Mucosa of stomach (tissue), 1 donor: ENCODE results near the gene GNG14.
"Not testable (repeated sequence)": the region's sequence is repeated elsewhere in the genome, so short reads cannot be mapped to it uniquely, and the experiment has no call there.

Experiments used
- H3K27me3 ChIP-seq: one replicate; pipeline ENCODE4 v1.7.0; 2013; ENCODE audit warnings: mild to moderate bottlenecking, low read length; ENCODE audit not compliant: control insufficient read depth, insufficient read depth
- H3K36me3 ChIP-seq: one replicate; pipeline ENCODE4 v1.7.0; 2013; ENCODE audit warnings: low read length; ENCODE audit not compliant: control insufficient read depth, insufficient read depth
- H3K4me1 ChIP-seq: one replicate; pipeline ENCODE4 v1.7.0; 2013; ENCODE audit warnings: mild to moderate bottlenecking, low read length; ENCODE audit not compliant: control insufficient read depth, insufficient read depth
- H3K4me3 ChIP-seq: one replicate; pipeline ENCODE4 v1.7.0; 2013; ENCODE audit warnings: low read length
- H3K9ac ChIP-seq: one replicate; pipeline ENCODE4 v1.7.0; 2013; ENCODE audit warnings: mild to moderate bottlenecking, low read length, moderate library complexity
- H3K9me3 ChIP-seq: one replicate; pipeline ENCODE4 v1.7.0; 2013; ENCODE audit warnings: mild to moderate bottlenecking, low read length, moderate library complexity; ENCODE audit not compliant: control insufficient read depth
- donor health status: Pancreatic carcinoma.

The GNG14 gene

DNA sequence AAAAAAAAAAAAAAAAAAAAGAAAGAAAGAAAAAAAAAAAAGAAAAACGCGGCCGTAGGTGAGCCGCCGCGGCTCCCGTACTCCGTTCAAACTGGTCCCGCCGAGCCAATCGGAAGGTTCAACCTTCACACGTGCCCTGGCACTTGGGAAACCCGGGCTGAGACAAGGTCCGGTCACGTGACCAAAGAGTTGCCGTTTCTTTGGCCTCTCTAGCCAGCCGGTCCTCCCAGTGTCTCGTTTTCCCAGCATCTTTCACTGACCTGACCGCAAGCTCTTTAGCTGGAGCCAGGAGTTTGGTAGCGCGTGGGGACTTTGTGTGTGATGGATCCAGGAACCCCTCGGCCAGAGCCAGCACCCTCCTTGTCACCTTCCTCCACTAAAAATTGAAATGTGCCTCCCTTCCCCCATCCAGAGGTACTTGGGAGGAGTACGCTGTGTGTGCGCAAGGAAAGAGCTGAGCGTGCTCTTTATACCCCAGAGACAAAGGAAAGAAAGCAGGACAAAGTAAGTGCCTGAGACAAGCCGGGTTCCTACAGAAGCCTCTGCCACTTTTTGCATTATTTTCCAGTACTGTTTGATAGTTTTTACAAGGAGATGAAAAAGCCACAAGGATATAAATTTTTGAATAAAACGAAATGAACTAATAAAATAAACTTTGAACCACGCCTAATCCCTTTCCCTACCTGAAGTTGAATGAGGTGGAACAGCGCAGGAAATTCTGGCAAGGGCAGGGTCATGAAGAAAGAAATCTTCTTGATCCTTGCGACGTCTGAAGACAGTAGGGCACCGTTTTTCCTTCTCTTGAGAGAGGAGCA lies 35.0 kb downstream of the GNG14 start:
- Histone ChIP-seq H3K4me1 (peaks cover 19% of the 10 kb centered on the region), H3K27me3 (no peaks in the 10 kb centered on the region), H3K36me3 (no peaks in the 10 kb centered on the region), H3K4me3 (peak overlapping the region; percentile 62), H3K9ac (peak overlapping the region; percentile 90), H3K9me3 (no peaks in the 10 kb centered on the region)

DNA sequence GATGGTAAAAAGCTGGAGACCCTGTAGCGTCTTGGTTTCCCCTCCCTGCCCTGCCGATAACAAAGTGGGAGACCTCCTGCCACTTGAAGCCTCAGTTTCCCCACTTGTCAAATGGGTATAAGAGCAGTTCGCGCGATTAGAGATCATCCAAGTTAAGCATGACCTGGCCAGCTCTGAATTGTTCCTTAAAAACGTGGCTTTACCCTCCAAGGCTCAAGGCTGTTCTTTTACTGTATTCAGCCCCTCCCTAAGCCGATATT lies 35.5 kb downstream of the GNG14 start:
- Histone ChIP-seq H3K9me3 (no peaks in the 10 kb centered on the region), H3K9ac (peak overlapping the region; percentile 74), H3K36me3 (no peaks in the 10 kb centered on the region), H3K4me1 (peaks cover 19% of the 10 kb centered on the region), H3K27me3 (no peaks in the 10 kb centered on the region), H3K4me3 (peak overlapping the region; percentile 62)

DNA sequence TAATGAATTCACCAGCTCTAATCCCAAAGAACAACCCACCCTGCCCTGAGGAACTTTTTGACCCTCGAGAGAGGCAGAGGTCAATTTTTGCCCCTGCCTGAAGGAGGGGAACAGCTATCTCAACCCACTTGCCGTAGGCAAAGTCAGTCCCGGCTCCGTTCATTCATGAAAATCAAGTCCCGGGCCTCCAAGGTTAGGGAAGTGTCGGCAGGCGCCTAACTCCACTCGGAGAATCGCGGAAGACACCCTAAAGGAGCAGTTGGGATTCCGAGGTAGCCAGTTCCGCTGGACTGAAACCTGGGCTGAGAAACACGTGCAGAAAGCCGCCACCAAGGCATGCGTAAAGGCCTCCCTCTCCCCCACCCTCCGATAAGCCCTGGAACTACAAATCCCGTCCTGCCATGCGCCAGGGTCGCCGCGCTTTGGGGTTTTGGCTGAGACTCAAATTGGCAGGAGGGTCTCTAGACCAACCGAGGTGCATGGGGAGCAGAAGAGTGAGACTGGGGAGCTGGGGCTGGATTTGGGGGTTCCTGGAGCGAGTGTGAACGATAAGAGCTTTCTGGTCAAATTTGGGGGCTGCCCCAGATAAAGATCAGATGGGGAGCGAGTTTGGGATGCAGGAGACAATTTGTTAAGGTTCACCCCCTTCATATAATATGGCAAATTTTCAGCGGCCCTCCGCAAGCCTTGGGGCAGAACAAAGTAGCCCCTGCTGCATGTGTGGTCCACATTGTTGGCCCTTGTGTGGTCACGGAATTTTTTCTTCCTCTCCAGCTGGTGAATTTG lies 36.0 kb downstream of the GNG14 start, which contains the start of gene TNPO2:
Gene TNPO2, minus strand, starts transcription at position 292 of the 786 bp plus-strand sequence. CDS start 2,955 bp downstream, outside the sequence.
- H3K4me3 ChIP-seq = peak within 1 kb of the TSS; percentile 62
- H3K27me3 ChIP-seq = no peaks in the 10 kb centered on the region
- H3K9ac ChIP-seq = peak within 1 kb of the TSS; percentile 74
- no peaks in the 10 kb centered on the region for H3K9me3 ChIP-seq
- H3K36me3 ChIP-seq = no peaks in the 10 kb centered on the region
- peaks cover 19% of the 10 kb centered on the region for H3K4me1 ChIP-seq

DNA sequence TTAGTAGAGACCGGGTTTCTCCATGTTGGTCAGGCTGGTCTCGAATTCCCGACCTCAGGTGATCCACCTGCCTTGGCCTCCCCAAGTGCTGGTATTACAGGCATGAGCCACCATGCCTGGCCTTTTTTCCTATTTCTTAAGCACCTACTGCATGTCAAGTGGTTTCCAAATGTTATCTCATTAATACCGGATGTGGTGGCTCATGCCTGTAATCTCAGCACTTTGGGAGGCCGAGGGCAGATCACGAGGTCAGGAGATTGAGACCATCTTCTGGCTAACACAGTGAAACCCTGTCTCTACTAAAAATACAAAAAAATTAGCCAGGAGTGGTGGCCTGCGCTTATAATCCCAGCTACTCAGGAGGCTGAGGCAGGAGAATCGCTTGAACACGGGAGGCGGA lies 37.8 kb downstream of the GNG14 start:
- not testable (repeated sequence) for H3K36me3 ChIP-seq, H3K4me3 ChIP-seq, H3K9me3 ChIP-seq, H3K9ac ChIP-seq, H3K27me3 ChIP-seq
- H3K4me1 ChIP-seq = peaks cover 19% of the 10 kb centered on the region

DNA sequence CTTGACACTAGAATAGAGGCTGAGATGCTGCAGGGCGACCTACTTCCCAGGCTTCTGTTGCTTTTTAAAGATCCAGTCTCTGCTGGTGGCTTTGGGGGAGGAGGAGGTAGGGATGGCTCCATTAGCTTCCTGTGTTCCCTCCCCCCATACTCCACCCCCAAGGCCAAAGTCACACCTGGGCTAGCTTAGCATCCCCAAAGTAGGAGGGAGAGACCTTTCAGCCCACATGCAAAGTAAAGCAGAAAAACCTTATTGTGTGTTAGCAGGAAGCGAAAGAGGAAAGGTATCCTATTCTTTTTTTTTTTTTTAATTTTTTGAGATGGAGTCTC lies 39.2 kb downstream of the GNG14 start:
- H3K9me3 ChIP-seq = no peaks in the 10 kb centered on the region
- H3K4me3 ChIP-seq = no peak overlapping the region
- no peaks in the 10 kb centered on the region for H3K36me3 ChIP-seq
- no peaks in the 10 kb centered on the region for H3K27me3 ChIP-seq
- H3K4me1 ChIP-seq = peaks cover 22% of the 10 kb centered on the region
- no peak overlapping the region for H3K9ac ChIP-seq

DNA sequence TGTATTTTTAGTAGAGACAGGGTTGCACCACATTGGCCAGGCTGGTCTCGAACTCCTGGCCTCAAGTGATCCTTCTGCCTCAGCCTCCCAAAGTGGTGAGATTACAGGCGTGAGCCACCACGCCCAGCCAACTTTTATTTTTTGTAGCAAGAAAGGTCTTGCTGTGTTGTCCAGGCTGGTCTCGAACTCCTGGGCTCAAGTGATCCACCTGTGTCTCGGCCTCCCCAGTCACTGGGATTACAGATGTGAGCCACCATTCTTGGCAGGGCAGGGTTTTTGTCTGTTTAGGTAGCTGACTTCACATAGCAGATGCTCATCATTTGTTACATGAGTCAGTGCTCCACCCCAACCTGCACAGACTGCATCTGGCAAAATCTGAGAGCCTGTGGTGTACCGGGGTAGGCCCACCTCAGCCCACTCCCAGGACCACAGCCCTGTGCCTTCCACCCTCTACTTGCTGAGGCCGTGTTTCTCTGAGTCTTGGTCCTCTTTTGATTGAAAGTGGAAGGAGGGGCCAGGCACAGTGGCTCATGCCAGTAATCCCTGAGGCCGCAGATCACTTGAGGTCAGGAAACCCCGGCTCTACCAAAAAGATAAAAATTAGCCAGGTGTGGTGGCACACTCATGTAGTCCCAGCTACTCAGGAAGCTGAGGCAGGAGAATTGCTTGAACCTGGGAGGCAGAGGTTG lies 40.1 kb downstream of the GNG14 start:
- no peak overlapping the region for H3K9ac ChIP-seq
- no peaks in the 10 kb centered on the region for H3K27me3 ChIP-seq
- no peaks in the 10 kb centered on the region for H3K36me3 ChIP-seq
- no peak overlapping the region for H3K4me3 ChIP-seq
- H3K4me1 ChIP-seq = peaks cover 28% of the 10 kb centered on the region
- no peaks in the 10 kb centered on the region for H3K9me3 ChIP-seq

DNA sequence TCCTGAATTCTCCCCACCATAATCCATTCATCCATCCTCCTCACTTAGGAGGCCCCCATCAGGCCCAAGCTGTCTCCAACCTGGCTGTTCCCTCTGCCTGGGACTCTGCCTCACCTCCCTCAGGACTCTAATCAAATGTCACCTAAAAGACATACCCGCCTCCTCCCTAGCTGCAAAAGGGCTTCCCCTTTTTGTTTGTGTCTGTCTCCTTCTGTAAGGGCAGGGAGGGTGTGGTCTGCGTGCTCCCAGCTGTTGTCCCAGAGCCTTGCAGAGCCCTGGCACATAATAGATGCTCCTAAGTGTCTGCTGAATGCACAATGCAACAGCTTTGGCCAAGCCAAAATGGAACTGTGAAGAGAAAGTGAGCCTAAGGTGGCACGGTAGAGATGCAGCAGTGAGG lies 42.3 kb downstream of the GNG14 start:
- no peaks in the 10 kb centered on the region for H3K27me3 ChIP-seq
- H3K36me3 ChIP-seq = no peaks in the 10 kb centered on the region
- no peak overlapping the region for H3K4me3 ChIP-seq
- H3K9me3 ChIP-seq = no peaks in the 10 kb centered on the region
- H3K9ac ChIP-seq = no peak overlapping the region
- peaks cover 21% of the 10 kb centered on the region for H3K4me1 ChIP-seq

DNA sequence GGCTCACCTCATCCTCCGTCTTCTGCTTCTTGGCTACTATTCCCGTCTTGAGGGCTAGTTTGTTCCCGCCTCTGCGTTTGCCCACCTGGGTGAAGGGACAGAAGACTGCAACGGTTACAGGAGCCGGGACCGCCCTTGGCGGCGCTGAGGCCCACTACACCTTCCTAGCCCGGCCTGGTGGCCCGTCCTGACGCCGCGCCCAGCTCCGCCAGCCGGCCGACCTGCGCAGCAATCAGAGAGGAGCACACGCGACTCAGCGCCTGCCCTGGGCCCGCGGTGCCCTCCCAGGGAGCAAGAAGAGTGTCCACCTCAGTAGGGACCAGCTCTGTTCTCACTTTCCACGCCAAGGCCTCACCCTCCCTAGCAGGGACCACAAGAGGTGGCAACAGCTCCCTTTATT lies 43.5 kb downstream of the GNG14 start:
- Histone ChIP-seq H3K27me3 (no peaks in the 10 kb centered on the region), H3K36me3 (no peaks in the 10 kb centered on the region), H3K9ac (no peak overlapping the region), H3K9me3 (no peaks in the 10 kb centered on the region), H3K4me1 (peaks cover 21% of the 10 kb centered on the region), H3K4me3 (no peak overlapping the region)

DNA sequence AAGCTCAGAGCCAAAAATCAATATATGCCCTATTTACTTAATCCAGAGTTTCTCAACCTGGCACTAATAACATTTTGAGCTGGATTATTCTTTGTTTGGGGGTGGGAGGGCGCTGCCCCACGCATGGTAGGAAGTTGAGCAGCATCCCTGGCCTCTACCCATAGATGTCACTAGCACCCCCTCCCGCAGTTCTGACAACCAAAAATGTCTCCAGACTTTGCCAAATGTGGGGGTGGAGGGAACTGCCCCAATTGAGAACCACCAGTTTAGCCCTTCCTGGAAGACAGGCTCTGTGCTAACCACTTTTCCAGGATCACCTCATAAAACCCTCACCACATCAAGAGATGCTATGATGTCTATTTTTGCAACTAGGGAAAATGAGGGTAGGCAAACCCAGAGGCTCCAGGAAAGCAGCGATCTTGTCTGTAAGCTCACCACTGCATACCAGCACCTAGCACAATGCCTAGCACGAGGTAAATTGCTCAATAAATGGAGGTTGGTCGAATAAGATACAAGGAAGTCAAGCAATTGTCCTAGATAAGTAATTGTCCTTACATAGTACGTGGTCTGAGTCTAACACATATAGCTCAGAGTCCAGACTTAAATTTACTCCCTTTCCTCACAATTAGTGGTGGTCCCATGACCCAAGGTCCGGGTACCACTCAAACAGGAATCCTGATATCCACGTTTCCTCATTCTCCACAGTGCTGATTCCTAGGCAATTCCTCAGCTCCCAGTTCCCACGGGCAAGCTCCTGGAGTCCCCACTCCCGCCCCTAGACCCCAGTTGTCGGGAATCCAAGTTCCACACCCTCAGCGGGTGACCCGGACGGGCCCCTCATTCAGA lies 45.8 kb downstream of the GNG14 start:
- Histone ChIP-seq H3K27me3 (no peaks in the 10 kb centered on the region), H3K9ac (peak overlapping the region; percentile 96), H3K36me3 (no peaks in the 10 kb centered on the region), H3K4me3 (peak overlapping the region; percentile 90), H3K9me3 (no peaks in the 10 kb centered on the region), H3K4me1 (peaks cover 34% of the 10 kb centered on the region)

DNA sequence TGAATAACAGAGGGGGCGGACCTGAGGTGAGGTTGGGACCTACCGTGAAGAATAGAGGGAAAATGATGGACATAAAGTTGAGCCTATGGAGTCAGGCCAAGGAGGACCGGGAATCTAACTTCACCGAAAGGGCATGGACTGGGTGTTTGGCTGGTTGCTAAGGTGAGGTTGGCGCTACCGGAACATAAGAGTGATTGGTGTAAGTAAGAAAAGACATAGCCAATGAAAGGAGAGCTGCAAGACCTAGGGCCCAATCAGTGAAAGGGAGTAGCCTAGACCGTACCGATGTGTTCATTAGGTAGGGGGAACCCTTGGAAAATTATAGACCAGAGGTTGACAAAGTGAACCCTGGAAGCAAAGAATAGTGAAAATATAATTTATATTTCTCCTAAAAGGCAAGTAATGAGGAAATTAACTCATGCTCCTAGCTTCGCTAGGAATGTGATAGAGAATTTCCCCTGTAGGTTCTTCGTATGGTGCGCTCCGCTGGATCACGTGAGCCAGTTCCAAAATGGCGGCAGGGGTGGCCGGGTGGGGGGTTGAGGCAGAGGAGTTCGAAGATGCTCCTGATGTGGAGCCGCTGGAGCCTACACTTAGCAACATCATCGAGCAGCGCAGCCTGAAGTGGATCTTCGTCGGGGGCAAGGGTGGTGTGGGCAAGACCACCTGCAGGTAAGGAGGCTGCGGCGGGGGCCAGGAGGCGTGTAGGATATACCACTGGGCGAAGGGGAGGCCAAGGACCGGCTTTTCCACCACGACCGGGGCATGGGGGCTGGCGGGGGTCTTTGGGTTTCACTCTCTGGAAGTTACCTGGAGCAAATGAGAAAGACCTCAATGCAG lies 49.4 kb downstream of the GNG14 start, which contains the start of gene GET3:
Gene GET3, plus strand, starts transcription at position 503 of the 840 bp plus-strand sequence. Its CDS starts 9 bp downstream, at position 512.
- peaks cover 28% of the 10 kb centered on the region for H3K4me1 ChIP-seq
- no peaks in the 10 kb centered on the region for H3K9me3 ChIP-seq
- H3K27me3 ChIP-seq = no peaks in the 10 kb centered on the region
- no peaks in the 10 kb centered on the region for H3K36me3 ChIP-seq
- H3K4me3 ChIP-seq = peak within 1 kb of the TSS; percentile 43
- peak within 1 kb of the TSS; percentile 70 for H3K9ac ChIP-seq

DNA sequence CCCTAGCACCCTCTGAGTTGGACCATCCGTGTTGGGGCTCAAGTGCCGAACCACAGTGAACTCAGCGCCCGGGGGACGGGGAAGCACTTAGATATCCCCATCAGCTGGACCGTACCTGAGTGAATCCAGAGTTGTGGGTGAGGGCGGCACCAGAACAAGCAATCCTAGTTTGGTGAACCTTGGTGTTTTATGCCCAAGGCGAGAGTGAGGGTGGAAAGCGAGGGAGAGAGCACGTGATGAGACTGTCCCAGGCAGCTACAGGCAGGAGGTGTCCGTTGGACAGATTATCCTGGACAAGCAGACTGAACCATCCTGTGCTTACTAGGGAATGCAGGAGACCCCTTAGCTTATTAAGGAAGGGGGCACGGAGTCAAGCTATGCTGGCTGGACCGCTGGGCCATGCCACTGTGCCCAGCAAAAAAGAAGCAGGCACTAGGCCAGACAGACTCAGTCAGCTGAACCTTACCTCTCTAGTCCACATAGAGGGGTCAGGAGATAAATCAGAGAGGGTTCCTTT lies 50.1 kb downstream of the GNG14 start:
- Histone ChIP-seq H3K4me3 (peak overlapping the region; percentile 43), H3K9ac (peak overlapping the region; percentile 70), H3K9me3 (no peaks in the 10 kb centered on the region), H3K4me1 (peaks cover 22% of the 10 kb centered on the region), H3K27me3 (no peaks in the 10 kb centered on the region), H3K36me3 (no peaks in the 10 kb centered on the region)
